ENCODE results near the gene OR2T10.

Gene OR2T10

DNA sequence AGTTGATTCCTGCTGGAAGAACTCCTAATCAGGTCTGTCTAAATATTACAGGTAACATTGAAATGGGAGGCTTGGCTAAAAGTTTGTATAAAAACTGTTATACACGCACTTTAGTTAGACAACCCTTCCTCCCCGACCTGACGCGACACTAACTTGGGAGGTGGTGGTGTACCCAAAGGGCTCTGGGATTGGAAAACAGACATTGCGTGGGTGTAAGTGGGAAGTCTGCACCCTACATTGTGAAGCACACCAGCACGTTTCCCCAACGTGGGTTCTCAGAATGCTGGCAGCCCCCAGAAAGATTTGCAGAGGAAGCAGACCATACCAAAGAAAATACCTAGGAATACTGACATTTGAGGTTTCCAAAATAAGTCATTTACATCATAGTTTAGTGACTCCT is 20.6 kb upstream of the OR2T10 start:
- no peak for DNase-seq (ENCODE audit: low read depth)
- no peak for TF ChIP-seq CTCF (IDR thresholded peaks at IDR 0.05; ENCODE audit: insufficient read depth, low read depth, low read length, missing control alignments)
- no peak overlapping the region for H3K4me3 ChIP-seq (ENCODE audit: low read depth, low read length)

DNA sequence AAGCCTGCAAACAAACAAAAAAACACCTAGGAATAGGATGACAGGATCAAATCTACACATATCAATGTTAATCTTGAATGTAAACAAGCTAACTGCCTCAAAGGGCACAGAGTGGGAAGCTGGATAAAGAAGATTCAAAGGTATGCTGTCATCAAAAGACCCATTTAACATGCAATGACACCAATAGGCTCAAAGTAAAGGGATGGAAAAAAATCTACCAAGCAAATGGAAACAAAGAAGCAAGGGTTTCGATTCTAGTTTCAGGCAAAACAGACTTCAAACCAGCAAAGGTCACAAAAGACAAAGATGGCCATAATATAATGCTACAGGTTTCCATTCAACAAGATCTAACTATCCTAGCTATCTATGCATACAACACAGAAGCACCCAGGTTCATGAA is 16.2 kb upstream of the OR2T10 start:
- peak; percentile 42 for DNase-seq (ENCODE audit: low read depth)
- H3K4me3 ChIP-seq (ENCODE audit: low read depth, low read length) = no peak overlapping the region
- no peak for TF ChIP-seq CTCF (IDR thresholded peaks at IDR 0.05; ENCODE audit: insufficient read depth, low read depth, low read length, missing control alignments)

GRCh38 chr1:248611883-248612414 is 14.4 kb upstream of the OR2T10 start:
- DNase-seq (ENCODE audit: low read depth) = peak; percentile 45
- H3K4me3 ChIP-seq (ENCODE audit: low read depth, low read length) = no peak overlapping the region
- TF ChIP-seq CTCF (IDR thresholded peaks at IDR 0.05; ENCODE audit: insufficient read depth, low read depth, low read length, missing control alignments) = peak; percentile 11

DNA sequence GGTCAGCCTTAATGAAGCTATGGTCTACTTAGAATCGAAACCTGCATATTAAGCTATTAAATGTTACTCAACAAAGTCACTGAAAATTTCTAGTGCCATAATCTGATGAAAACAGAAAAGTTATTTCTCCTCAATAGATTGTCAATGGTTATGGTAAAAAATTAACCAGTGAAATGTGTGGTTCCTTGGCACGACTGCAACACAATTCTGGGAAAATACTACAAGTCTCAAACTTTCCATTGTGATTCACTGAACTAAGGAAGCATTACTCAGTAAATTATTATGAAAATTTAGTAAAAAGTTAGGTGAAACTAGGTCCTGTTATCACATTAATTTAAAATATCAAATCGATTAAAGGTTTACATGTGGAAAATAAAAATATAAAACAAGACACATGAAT is 12.8 kb upstream of the OR2T10 start:
- no peak for DNase-seq (ENCODE audit: low read depth)
- H3K4me3 ChIP-seq (ENCODE audit: low read depth, low read length) = no peak overlapping the region
- no peak for TF ChIP-seq CTCF (IDR thresholded peaks at IDR 0.05; ENCODE audit: insufficient read depth, low read depth, low read length, missing control alignments)

DNA sequence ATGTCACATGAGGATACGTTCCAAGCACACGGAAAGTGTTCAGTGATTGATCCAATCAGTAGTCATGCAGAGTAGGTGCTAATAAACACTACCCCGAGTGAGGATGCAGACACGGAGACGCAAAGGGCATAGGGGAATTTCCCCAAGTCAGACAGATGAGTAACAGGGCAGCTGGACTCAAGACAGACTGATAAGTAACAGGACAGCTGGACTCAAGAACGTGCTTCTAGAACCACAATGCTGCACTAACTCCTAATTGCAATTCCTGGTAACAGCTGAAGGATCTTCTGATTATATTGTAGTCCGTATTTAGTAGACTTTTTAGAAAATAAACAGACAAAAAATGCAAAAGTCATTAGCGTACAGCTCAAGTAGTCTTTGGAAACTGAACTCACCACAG is 1.9 kb upstream of the OR2T10 start:
- TF ChIP-seq CTCF (IDR thresholded peaks at IDR 0.05; ENCODE audit: insufficient read depth, low read depth, low read length, missing control alignments) = no peak

GRCh38 chr1:248596615-248597014 is 885 bp downstream of the OR2T10 start:
- H3K4me3 ChIP-seq (ENCODE audit: low read depth, low read length) = no peak overlapping the region
- TF ChIP-seq CTCF (IDR thresholded peaks at IDR 0.05; ENCODE audit: insufficient read depth, low read depth, low read length, missing control alignments) = no peak
- peak; percentile 32 for DNase-seq (ENCODE audit: low read depth)

More for the DNA sequence above, 1.9 kb upstream of the OR2T10 start:
- no peak overlapping the region for H3K4me3 ChIP-seq (ENCODE audit: low read depth, low read length)
- DNase-seq (ENCODE audit: low read depth) = peak; percentile 23

DNA sequence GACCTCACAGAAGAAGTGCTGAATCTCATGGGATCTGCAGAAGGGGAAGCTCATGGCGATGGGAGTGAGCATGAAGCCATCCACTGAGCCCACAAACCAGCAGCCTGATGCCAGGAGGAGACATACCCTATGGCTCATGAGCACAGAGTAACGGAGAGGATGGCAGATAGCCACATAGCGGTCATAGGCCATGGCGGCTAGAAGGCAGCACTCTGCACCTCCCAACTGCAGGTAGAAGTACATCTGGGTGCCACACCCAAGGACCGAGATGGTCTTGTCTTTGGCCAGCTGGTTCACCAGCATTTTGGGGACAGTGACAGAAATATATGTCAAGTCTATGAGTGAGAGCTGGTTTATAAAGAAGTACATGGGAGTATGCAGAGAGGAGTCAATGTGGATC is 4.3 kb downstream of the OR2T10 start:
- no peak overlapping the region for H3K4me3 ChIP-seq (ENCODE audit: low read depth, low read length)
- no peak for TF ChIP-seq CTCF (IDR thresholded peaks at IDR 0.05; ENCODE audit: insufficient read depth, low read depth, low read length, missing control alignments)
- no peak for DNase-seq (ENCODE audit: low read depth)

All from GM12865 (cell line).